Fibroblast of peridontal ligament (primary cell): ENCODE measurements around the gene SPRTN.

Experiments
- DNase-seq: peaks from one replicate; pipeline ENCODE4 v3.0.0-alpha.2; 2010; ENCODE audit errors: extremely low read depth

Gene SPRTN

GRCh38 chr1:231376875-231377549, 38.9 kb downstream of the SPRTN start:
- DNase-seq: peak; percentile 45

- no peak for DNase-seq
Observed at GRCh38 chr1:231381729-231382128, 43.6 kb downstream of the SPRTN start.

GRCh38 chr1:231382426-231382825, 44.3 kb downstream of the SPRTN start:
- no peak for DNase-seq

GRCh38 chr1:231383159-231383860, 45.2 kb downstream of the SPRTN start:
- DNase-seq: no peak

- DNase-seq: no peak
Observed at GRCh38 chr1:231384696-231385415, 46.8 kb downstream of the SPRTN start.

GRCh38 chr1:231385416-231385748, 47.3 kb downstream of the SPRTN start:
- DNase-seq: no peak

- no peak for DNase-seq
Observed at GRCh38 chr1:231386466-231386865, 48.4 kb downstream of the SPRTN start.

GRCh38 chr1:231387770-231388669, 49.9 kb downstream of the SPRTN start:
- DNase-seq: no peak

GRCh38 chr1:231390071-231390470, 52.0 kb downstream of the SPRTN start:
- peak; percentile 41 for DNase-seq

GRCh38 chr1:231392389-231393131, 54.5 kb downstream of the SPRTN start:
- DNase-seq: no peak

GRCh38 chr1:231393668-231394067, 55.6 kb downstream of the SPRTN start:
- DNase-seq: no peak

GRCh38 chr1:231395076-231395997, 57.2 kb downstream of the SPRTN start:
- DNase-seq: peak; percentile 96

- no peak for DNase-seq
Observed at GRCh38 chr1:231395998-231396390, 57.9 kb downstream of the SPRTN start.

GRCh38 chr1:231396643-231397042, 58.5 kb downstream of the SPRTN start:
- DNase-seq: no peak

- no peak for DNase-seq
Observed at GRCh38 chr1:231397886-231398671, 60.0 kb downstream of the SPRTN start.

- no peak for DNase-seq
Observed at GRCh38 chr1:231401478-231401877, 63.4 kb downstream of the SPRTN start.

- no peak for DNase-seq
Observed at GRCh38 chr1:231404318-231404717, 66.2 kb downstream of the SPRTN start.
